Measurements from ENCODE around the gene ARF3. TPM values are rescaled to one million over a fixed set of nuclear protein-coding genes. Genes with fewer than 3 reads are reported as not detected.

ARF3 gene
- polyA plus RNA-seq, 1 donor (not counting 4 experiments of a cell fraction or from before 2014, with no cell fraction given), result 236 TPM

DNA sequence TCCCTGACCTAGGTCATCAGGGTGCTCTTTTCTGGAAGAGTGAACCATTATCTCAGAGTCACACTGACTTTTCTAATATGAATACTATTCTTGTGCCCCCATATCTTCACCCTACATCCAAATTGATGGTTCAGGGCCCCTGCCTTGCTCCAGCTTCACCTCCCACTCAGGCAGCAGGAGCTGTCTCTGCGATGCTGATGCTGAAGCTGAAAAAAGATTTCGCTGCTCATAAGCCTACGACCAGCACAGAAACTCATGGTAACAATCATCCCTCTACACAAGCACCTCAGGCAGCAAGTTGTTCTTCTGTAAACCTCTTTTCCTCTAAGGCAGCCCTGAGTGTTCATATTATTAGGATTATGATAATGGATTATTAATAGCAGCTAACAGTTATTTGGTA, 3.2 kb downstream of the ARF3 start:
- no peak overlapping the region for H3K9ac ChIP-seq (ENCODE audit: control insufficient read depth, extremely low read depth, insufficient read depth, low read length)
- H3K9me3 ChIP-seq (ENCODE audit: control insufficient read depth, low read depth, low read length), result no peaks in the 10 kb centered on the region
- dilution Hi-C loops (cut with MboI; ENCODE audit: extremely low pct_ligation_motif_present, low sequenced_read_pairs), result no loop called here
- H3K4me3 ChIP-seq (ENCODE audit: control insufficient read depth in 2 of 3, extremely low read depth in 1 of 3, insufficient read depth in 2 of 3, low read depth in 1 of 3, low read length in 3 of 3), result no peak overlapping the region
- H3K4me1 ChIP-seq (ENCODE audit: control insufficient read depth, extremely low read depth, insufficient read depth, low read length), result peaks cover 12% of the 10 kb centered on the region
- no peaks in the 10 kb centered on the region for H3K27me3 ChIP-seq (ENCODE audit: control insufficient read depth, extremely low read depth, insufficient read depth, low read length)
- FAIRE-seq (no peak), DNase-seq (ENCODE audit: low read depth, low spot score) (no peak)
- peaks cover 76% of the 10 kb centered on the region for H3K79me2 ChIP-seq (ENCODE audit: control insufficient read depth, insufficient read depth, low read length)
- no peak overlapping the region for H3K4me2 ChIP-seq (ENCODE audit: control insufficient read depth, extremely low read depth, insufficient read depth, low read depth, low read length)
- TF ChIP-seq CTCF (optimal IDR thresholded peaks at IDR 0.05 in 1 of 3, IDR thresholded peaks at IDR 0.05 in 1 of 3, conservative IDR thresholded peaks at IDR 0.05 in 1 of 3; ENCODE audit: extremely low read depth in 1 of 3, insufficient read depth in 2 of 3, low read length in 3 of 3), result no peak
- TF ChIP-seq EZH2 (IDR thresholded peaks at IDR 0.05; ENCODE audit: low read length), result no peak
- H3K36me3 ChIP-seq (ENCODE audit: control insufficient read depth in 2 of 2, extremely low read depth in 1 of 2, insufficient read depth in 2 of 2, low read length in 2 of 2), result peaks cover 18 to 25% of the 10 kb centered on the region in 2 experiments
- H4K20me1 ChIP-seq (ENCODE audit: control insufficient read depth, extremely low read depth, insufficient read depth, low read length), result peaks cover 9% of the 10 kb centered on the region
- H2AFZ ChIP-seq (ENCODE audit: control insufficient read depth, low read length), result no peak overlapping the region
- H3K9me1 ChIP-seq (ENCODE audit: control insufficient read depth, extremely low read depth, insufficient read depth, low read length), result no peaks in the 10 kb centered on the region
- no peak overlapping the region for H3K27ac ChIP-seq (ENCODE audit: control insufficient read depth, insufficient read depth, low read length)

GRCh38 chr12:48952691-48953090, 4.6 kb downstream of the ARF3 start:
- no peak overlapping the region for H3K9ac ChIP-seq (ENCODE audit: control insufficient read depth, extremely low read depth, insufficient read depth, low read length)
- no peaks in the 10 kb centered on the region for H3K27me3 ChIP-seq (ENCODE audit: control insufficient read depth, extremely low read depth, insufficient read depth, low read length)
- no peaks in the 10 kb centered on the region for H3K9me1 ChIP-seq (ENCODE audit: control insufficient read depth, extremely low read depth, insufficient read depth, low read length)
- no peak overlapping the region for H3K4me3 ChIP-seq (ENCODE audit: control insufficient read depth in 2 of 3, extremely low read depth in 1 of 3, insufficient read depth in 2 of 3, low read depth in 1 of 3, low read length in 3 of 3)
- peaks cover 89% of the 10 kb centered on the region for H3K79me2 ChIP-seq (ENCODE audit: control insufficient read depth, insufficient read depth, low read length)
- DNase-seq (ENCODE audit: low read depth, low spot score) (no peak), FAIRE-seq (no peak)
- H2AFZ ChIP-seq (ENCODE audit: control insufficient read depth, low read length), result no peak overlapping the region
- H3K27ac ChIP-seq (ENCODE audit: control insufficient read depth, insufficient read depth, low read length), result no peak overlapping the region
- peaks cover 12% of the 10 kb centered on the region for H3K4me1 ChIP-seq (ENCODE audit: control insufficient read depth, extremely low read depth, insufficient read depth, low read length)
- TF ChIP-seq EZH2 (IDR thresholded peaks at IDR 0.05; ENCODE audit: low read length) (no peak), CTCF (optimal IDR thresholded peaks at IDR 0.05 in 1 of 3, IDR thresholded peaks at IDR 0.05 in 1 of 3, conservative IDR thresholded peaks at IDR 0.05 in 1 of 3; ENCODE audit: extremely low read depth in 1 of 3, insufficient read depth in 2 of 3, low read length in 3 of 3) (no peak)
- H3K36me3 ChIP-seq (ENCODE audit: control insufficient read depth in 2 of 2, extremely low read depth in 1 of 2, insufficient read depth in 2 of 2, low read length in 2 of 2), result peaks cover 18 to 25% of the 10 kb centered on the region in 2 experiments
- dilution Hi-C loops (cut with MboI; ENCODE audit: extremely low pct_ligation_motif_present, low sequenced_read_pairs), result no loop called here
- peaks cover 13% of the 10 kb centered on the region for H4K20me1 ChIP-seq (ENCODE audit: control insufficient read depth, extremely low read depth, insufficient read depth, low read length)
- no peaks in the 10 kb centered on the region for H3K9me3 ChIP-seq (ENCODE audit: control insufficient read depth, low read depth, low read length)
- H3K4me2 ChIP-seq (ENCODE audit: control insufficient read depth, extremely low read depth, insufficient read depth, low read depth, low read length), result no peak overlapping the region
